GM10847 (cell line): ENCODE results near the gene BUD31.

ENCODE experiments used
- POLR2A ChIP-seq: IDR thresholded peaks from 2 replicates; pipeline ENCODE4 v1.6.1; 2011; ENCODE audit not compliant: insufficient read length; ENCODE audit errors: extremely low read depth

BUD31 gene

GRCh38 chr7:99407872-99408378, 844 bp upstream of the BUD31 start:
- no peak for TF ChIP-seq POLR2A

GRCh38 chr7:99409192-99409572, 413 bp downstream of the BUD31 start:
- TF ChIP-seq POLR2A = no peak

GRCh38 chr7:99409806-99410205, 1.0 kb downstream of the BUD31 start:
- no peak for TF ChIP-seq POLR2A

DNA sequence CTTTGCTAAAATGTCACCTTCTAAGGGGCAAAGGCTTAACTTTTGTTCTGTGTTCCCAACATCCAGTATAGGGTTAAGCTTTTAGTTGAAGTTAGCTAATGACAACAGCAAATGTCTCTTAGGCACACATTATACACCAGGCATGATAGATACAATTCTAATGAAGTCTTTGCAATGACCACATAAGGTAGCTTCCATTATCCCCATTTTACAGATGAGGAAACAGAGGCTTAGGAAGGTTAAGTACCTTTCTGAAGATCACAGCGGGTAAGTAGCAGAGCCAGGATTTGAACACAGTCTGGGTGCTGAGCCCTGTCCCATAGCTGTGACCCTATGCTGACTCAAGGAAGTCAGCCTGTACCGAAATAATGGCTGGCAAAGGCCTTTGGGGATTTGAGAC, 1.9 kb downstream of the BUD31 start:
- TF ChIP-seq POLR2A = no peak

- TF ChIP-seq POLR2A = no peak
Observed at GRCh38 chr7:99418260-99418659, 9.5 kb downstream of the BUD31 start.

DNA sequence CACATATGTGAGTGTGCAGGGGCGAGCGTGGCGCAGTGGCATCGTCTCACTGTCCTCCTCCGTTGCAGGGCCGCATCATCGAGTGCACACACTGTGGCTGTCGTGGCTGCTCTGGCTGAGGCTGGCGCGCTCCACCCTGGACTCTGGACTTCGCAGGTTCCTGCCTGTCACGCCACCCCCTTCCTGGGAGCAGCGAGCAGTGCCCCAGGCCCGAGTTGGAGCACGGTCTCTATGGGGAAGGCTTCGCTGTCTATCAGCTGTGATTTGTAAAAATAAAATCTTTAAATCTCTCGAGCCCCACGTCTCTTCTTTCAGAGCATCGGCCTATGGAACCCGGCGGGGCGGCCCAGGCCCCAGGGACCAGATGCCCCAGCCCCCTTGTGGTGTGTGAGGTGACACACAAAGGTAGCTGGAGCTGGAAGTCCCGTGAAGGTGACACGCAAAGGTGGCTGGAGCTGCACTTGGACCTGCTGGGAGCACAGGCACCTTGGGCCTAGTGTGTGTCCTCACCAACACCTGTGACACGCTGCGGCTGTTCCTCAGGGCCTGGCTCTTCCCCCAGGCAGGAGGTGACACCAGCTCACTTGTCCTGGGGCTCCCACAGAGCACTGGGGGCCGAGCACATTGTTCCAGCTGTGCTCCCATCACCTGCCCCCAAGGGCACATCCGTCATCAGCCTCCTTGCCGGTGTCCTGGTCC, 10.7 kb downstream of the BUD31 start:
- TF ChIP-seq POLR2A = no peak

DNA sequence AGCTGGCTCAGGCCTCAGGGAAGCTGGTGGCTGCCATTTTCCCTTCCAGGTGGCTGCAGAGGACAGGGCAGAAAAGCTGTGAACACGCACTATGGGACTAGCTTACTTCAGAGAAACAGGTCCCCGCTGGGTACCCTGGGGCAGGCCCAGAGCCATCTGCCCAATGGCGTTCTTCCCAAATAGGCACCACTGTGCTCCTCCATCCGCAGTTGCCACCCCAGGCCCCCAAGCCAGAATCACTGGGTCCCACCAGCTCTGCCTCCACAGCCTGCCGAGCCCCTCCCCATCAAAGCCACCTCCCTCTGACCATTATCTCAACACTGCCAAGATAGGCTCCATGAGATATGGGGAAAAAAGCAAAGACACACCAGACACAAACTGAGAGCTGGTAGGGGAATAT, 11.4 kb downstream of the BUD31 start:
- no peak for TF ChIP-seq POLR2A

DNA sequence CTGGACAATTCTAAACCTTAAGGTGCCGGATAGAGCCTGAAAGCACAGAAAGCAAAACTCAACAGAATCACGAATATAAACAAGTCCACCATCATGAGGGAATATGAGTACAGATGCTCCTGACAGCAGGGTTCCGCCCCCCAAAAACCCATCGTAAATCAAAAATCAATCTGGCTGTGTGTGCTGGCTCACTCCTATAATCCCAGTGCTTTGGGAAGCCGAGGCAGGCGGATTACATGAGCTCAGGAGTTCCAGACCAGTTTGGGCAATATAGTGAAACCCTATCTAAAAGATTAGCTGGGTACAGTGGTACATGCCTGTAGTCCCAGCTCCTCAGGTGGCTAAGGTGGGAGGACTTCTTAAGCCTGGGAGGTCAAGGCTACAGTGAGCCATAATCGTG, 12.2 kb downstream of the BUD31 start:
- TF ChIP-seq POLR2A = no peak

- TF ChIP-seq POLR2A = no peak
Observed at GRCh38 chr7:99422186-99422585, 13.4 kb downstream of the BUD31 start.

GRCh38 chr7:99422625-99423024, 13.9 kb downstream of the BUD31 start:
- no peak for TF ChIP-seq POLR2A

- TF ChIP-seq POLR2A = no peak
Observed at GRCh38 chr7:99424932-99425730, 16.4 kb downstream of the BUD31 start.

GRCh38 chr7:99428972-99429566, 20.3 kb downstream of the BUD31 start:
- TF ChIP-seq POLR2A = no peak

DNA sequence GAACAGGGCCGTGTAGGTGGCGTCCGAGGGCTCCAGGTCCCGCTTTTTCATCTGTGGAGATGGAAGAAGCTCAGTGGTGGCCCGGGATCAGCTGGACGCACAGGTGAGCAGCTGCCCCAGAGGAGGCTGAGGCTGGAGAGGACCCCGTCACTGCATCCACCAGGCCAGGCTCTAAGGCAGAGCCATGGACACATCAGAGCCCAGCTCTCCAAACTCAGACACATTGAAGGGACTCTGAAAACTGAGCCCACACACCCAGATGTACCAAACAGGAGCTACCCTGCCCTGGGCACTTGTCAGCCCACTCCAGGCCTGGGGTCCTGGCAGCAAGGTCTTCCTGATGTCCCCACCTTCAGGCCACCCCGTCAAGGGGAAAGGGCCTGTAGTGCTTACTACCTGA, 21.0 kb downstream of the BUD31 start:
- no peak for TF ChIP-seq POLR2A

GRCh38 chr7:99433158-99433557, 24.4 kb downstream of the BUD31 start:
- no peak for TF ChIP-seq POLR2A

DNA sequence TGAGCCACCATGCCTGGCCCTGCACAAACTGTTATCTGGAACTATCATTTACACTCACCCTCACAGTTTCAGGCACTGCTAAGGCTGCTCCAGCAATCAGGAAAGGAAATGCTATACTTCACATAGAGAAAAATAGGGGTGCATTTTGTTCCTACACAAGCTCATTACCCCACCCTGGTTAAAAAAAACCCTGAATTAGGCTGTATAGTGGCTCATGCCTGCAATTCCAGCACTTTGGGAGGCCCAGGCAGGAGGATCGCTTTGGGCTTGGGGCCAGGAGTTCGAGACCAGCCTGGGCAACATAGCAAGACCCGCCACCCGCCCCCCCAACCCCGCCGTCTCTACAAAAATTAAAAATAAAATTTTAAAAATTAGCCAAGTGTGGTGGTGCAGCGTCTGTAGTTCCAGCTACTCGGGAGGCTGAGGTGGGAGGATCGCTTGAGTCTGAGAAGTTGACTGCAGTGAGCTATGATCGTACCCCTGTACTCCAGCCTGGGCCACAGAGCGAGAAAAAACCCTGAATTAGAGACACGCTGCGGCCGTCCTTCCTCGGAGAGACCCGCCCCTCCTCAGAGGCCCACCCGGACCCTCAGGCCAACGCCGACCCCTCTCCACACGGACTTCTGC, 29.3 kb downstream of the BUD31 start:
- TF ChIP-seq POLR2A = no peak

DNA sequence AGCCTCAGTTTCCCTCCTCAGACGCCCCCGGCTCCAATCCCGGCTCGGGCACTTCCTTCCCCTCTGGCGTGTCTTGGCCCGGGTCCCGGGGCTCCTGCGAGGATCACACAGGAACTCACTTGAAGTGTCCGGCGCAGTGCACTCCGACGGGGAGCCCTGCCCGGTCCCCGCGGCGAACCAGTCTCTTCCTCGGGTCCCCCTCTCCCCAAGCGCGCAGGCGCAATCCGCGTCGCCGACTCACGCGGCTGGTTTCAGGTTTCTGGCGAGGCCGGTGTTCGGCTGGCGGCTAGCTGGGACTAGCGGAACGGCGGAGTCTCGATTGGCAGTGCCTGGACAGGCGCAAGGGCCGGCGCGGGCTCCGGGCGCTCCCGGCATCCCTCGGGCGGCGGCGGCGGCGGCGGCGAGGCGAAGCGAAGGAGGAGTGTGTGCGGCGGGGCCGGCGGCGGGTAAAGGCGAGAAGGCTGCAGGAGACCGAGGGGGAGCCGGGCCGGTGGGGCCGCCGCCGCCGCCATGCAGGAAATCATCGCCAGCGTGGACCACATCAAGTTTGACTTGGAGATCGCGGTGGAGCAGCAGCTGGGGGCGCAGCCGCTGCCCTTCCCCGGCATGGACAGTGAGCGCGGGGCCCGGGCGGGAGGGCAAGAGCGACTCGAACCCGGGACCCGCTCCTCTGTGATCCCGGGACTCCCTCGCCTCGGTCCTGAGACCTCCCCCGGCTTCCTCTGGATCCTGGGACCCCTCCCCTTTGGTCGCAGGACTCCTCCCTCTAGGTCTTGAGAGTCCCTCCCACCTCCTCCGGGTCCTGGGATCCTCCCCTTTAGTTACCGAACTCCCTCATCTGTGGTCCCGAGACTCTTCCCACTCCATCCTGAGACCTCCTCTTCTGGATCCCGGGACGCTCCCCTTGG, 30.1 kb downstream of the BUD31 start, which contains the start of the genes CPSF4 and PTCD1:
Gene CPSF4, plus strand, starts transcription at position 371 of the 908 bp plus-strand sequence. Its CDS starts 140 bp downstream, at position 511.
Gene PTCD1, minus strand, starts transcription at position 226 of the 908 bp plus-strand sequence. CDS start 3,556 bp downstream, outside the sequence.
- peak; percentile 85 for TF ChIP-seq POLR2A
